ENCODE results near the gene HNRNPC.

DNA sequence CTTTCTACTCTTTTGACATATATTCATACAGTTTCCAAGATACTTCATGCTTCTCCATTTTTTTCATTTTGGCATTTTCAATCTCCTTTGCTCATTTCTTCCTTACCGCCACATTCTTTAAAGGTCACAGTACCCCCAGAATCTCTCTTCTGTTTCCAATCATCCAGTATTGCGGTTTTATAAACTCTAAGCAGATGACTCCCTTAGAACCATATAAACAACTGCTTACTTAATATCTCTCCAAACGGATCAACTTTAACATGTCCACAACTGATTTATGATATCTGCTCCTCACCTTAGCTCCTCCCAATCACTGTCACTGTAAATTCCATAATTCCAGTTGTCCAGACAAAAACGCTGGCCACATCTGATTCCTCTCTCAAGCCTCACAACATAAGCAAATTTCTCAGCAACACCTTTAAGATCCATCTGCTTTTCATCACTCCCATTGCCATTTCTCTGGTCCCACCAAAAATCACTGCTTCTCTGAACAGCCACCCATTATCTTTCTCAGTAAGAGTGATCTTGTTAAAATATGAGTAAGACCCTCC is 49.6 kb downstream of the HNRNPC start:
- TF ChIP-seq, protein P1, sequence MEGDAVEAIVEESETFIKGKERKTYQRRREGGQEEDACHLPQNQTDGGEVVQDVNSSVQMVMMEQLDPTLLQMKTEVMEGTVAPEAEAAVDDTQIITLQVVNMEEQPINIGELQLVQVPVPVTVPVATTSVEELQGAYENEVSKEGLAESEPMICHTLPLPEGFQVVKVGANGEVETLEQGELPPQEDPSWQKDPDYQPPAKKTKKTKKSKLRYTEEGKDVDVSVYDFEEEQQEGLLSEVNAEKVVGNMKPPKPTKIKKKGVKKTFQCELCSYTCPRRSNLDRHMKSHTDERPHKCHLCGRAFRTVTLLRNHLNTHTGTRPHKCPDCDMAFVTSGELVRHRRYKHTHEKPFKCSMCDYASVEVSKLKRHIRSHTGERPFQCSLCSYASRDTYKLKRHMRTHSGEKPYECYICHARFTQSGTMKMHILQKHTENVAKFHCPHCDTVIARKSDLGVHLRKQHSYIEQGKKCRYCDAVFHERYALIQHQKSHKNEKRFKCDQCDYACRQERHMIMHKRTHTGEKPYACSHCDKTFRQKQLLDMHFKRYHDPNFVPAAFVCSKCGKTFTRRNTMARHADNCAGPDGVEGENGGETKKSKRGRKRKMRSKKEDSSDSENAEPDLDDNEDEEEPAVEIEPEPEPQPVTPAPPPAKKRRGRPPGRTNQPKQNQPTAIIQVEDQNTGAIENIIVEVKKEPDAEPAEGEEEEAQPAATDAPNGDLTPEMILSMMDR (conservative IDR thresholded peaks at IDR 0.05; ENCODE audit: low read length): no peak
- no peak for TF ChIP-seq EZH2phosphoT487 (IDR thresholded peaks at IDR 0.05; ENCODE audit: borderline replicate concordance)

Data from Loucy (cell line).